WTC11 (cell line): ENCODE measurements around the gene ALDOB.

ENCODE experiments used
- CREB1 ChIP-seq: sonication (generic); formaldehyde crosslinking; IDR thresholded peaks from 2 replicates; pipeline ENCODE4 v1.8.0; 2023; ENCODE audit warnings: mild to moderate bottlenecking, missing genetic modification reagents
- CTCF ChIP-seq: fragments of 200-600 bp; IDR thresholded peaks from 2 replicates; pipeline ENCODE4 v1.8.0; 2022; ENCODE audit warnings: antibody characterized with exemption
- ETV6 ChIP-seq: sonication (generic); formaldehyde crosslinking; IDR thresholded peaks from 2 replicates; pipeline ENCODE4 v1.8.1; 2022; ENCODE audit warnings: mild to moderate bottlenecking, missing genetic modification reagents
- FOXK1 ChIP-seq: sonication (generic); formaldehyde crosslinking; IDR thresholded peaks from 2 replicates; pipeline ENCODE4 v1.8.0; 2022; ENCODE audit warnings: mild to moderate bottlenecking, moderate library complexity, missing genetic modification reagents
- JUN ChIP-seq: sonication (generic); formaldehyde crosslinking; IDR thresholded peaks from 2 replicates; pipeline ENCODE4 v1.8.0; 2023; ENCODE audit warnings: mild to moderate bottlenecking, missing genetic modification reagents
- KAT7 ChIP-seq: sonication (generic); formaldehyde crosslinking; IDR thresholded peaks from 2 replicates; pipeline ENCODE4 v1.8.1; 2023; ENCODE audit warnings: missing genetic modification reagents, mild to moderate bottlenecking, borderline replicate concordance
- PRRX2 ChIP-seq: fragments of 250-450 bp; sonication (Bioruptor Pico); IDR thresholded peaks from 2 replicates; pipeline ENCODE4 v1.8.0; 2021; ENCODE audit warnings: mild to moderate bottlenecking
- SP1 ChIP-seq: sonication (generic); formaldehyde crosslinking; conservative IDR thresholded peaks from 2 replicates; pipeline ENCODE4 v1.8.1; 2022; ENCODE audit warnings: missing genetic modification reagents
- STAT6 ChIP-seq: sonication (generic); formaldehyde crosslinking; conservative IDR thresholded peaks from 2 replicates; pipeline ENCODE4 v1.8.1; 2023; ENCODE audit warnings: mild to moderate bottlenecking, low read depth, missing genetic modification reagents, moderate library complexity
- USF1 ChIP-seq: sonication (generic); formaldehyde crosslinking; IDR thresholded peaks from 2 replicates; pipeline ENCODE4 v1.8.0; 2022; ENCODE audit warnings: mild to moderate bottlenecking, missing genetic modification reagents
- ZNF219 ChIP-seq: sonication (generic); formaldehyde crosslinking; IDR thresholded peaks from 2 replicates; pipeline ENCODE4 v1.8.0; 2023; ENCODE audit warnings: missing genetic modification reagents, mild to moderate bottlenecking, borderline replicate concordance

- TF ChIP-seq ETV6 (CRISPR knock-in tag) (no peak), CREB1 (no peak), USF1 (CRISPR knock-in tag) (no peak), SP1 (CRISPR knock-in tag) (no peak), CTCF (no peak), JUN (no peak), KAT7 (CRISPR knock-in tag) (no peak), PRRX2 (CRISPR knock-in tag) (no peak), ZNF219 (CRISPR knock-in tag) (no peak), FOXK1 (CRISPR knock-in tag) (no peak), STAT6 (CRISPR knock-in tag) (no peak)
These were observed 52.2 kb downstream of the ALDOB start for GRCh38 chr9:101383361-101383760.
